OCI-LY7 (cell line): Measurements from ENCODE around the gene GOLM1.

Experiments
- EZH2phosphoT487 ChIP-seq: fragments of 200-600 bp; sonication (generic); IDR thresholded peaks from 2 replicates; pipeline ENCODE4 v1.6.1; 2018; ENCODE audit warnings: low read depth, borderline replicate concordance, mild to moderate bottlenecking, mixed run types, antibody characterized with exemption, low read length, moderate library complexity, mixed read lengths
- TF ChIP-seq, protein P1 (sequence below): fragments of 200-600 bp; sonication (generic); conservative IDR thresholded peaks from 2 replicates; pipeline ENCODE4 v1.5.1; 2014; ENCODE audit warnings: mild to moderate bottlenecking, antibody characterized with exemption, low read length, moderate library complexity, mixed read lengths

DNA sequence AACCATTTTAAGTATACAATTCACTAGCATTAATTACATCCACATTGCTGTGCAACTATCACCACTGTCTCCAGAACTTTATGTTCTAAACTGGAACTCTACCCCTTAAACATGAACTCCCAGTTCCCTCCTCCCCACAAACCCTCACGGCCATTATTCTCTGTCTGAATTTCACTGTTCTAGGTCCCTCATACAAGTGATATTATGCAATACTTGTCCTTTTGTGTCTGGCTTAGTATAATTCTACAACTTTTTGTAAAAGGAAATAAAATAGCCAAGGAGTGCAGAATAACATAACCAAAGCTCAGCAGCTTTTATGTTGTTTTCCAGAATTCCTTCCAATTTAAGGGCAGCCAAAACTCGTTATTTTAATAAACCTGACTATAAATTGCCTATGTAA is 105.2 kb downstream of the GOLM1 start:
- TF ChIP-seq, protein P1, sequence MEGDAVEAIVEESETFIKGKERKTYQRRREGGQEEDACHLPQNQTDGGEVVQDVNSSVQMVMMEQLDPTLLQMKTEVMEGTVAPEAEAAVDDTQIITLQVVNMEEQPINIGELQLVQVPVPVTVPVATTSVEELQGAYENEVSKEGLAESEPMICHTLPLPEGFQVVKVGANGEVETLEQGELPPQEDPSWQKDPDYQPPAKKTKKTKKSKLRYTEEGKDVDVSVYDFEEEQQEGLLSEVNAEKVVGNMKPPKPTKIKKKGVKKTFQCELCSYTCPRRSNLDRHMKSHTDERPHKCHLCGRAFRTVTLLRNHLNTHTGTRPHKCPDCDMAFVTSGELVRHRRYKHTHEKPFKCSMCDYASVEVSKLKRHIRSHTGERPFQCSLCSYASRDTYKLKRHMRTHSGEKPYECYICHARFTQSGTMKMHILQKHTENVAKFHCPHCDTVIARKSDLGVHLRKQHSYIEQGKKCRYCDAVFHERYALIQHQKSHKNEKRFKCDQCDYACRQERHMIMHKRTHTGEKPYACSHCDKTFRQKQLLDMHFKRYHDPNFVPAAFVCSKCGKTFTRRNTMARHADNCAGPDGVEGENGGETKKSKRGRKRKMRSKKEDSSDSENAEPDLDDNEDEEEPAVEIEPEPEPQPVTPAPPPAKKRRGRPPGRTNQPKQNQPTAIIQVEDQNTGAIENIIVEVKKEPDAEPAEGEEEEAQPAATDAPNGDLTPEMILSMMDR: no peak
- no peak for TF ChIP-seq EZH2phosphoT487
